Adrenal gland (tissue), 5 donors: ENCODE results near the gene AQP2.

Experiments used
- POLR2A ChIP-seq, 2 donors: fragments of 450-650 bp; IDR thresholded peaks; one replicate each; pipeline ENCODE4 v1.6.1; 2017; ENCODE audit warnings: antibody characterized with exemption in 2 of 2, mild to moderate bottlenecking in 2 of 2, moderate library complexity in 1 of 2
- TF ChIP-seq, protein P1 (sequence below), 6 experiments: fragments of 450-650 bp in 4 of 6; fragments of 200-600 bp in 2 of 6; sonication (generic) in 1 of 6; IDR thresholded peaks; 1 replicate in 5 of 6; 2 replicates in 1 of 6; pipeline versions ENCODE4 v1.5.1 to v1.8.0; 2016 to 2021; ENCODE audit warnings: antibody characterized with exemption in 6 of 6, mild to moderate bottlenecking in 2 of 6, moderate library complexity in 1 of 6
- donor health status: DM: no; HTN: no; CAD: no.

DNA sequence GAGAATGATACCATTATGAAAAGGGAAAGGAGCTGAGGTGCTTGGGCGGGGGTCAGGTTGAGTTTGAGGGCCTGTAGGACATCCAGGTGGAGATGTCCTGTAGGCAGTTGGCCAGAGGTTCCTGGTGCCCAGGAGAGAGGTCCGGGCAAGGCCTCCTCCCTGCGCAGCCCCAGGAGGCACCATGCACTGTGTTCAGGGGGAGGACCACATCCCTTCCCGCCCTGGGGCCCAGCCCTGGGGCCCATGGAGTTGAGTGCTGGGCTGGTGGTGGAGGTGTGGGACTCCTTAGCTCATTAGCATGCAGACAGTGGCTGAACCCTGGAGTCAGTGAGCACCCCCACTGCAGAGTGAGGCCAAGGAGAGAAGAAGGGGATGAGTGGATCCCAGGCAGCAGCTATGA is 41.2 kb upstream of the AQP2 start:
- TF ChIP-seq, protein P1, sequence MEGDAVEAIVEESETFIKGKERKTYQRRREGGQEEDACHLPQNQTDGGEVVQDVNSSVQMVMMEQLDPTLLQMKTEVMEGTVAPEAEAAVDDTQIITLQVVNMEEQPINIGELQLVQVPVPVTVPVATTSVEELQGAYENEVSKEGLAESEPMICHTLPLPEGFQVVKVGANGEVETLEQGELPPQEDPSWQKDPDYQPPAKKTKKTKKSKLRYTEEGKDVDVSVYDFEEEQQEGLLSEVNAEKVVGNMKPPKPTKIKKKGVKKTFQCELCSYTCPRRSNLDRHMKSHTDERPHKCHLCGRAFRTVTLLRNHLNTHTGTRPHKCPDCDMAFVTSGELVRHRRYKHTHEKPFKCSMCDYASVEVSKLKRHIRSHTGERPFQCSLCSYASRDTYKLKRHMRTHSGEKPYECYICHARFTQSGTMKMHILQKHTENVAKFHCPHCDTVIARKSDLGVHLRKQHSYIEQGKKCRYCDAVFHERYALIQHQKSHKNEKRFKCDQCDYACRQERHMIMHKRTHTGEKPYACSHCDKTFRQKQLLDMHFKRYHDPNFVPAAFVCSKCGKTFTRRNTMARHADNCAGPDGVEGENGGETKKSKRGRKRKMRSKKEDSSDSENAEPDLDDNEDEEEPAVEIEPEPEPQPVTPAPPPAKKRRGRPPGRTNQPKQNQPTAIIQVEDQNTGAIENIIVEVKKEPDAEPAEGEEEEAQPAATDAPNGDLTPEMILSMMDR (IDR thresholded peaks at IDR 0.05) = no peak
- TF ChIP-seq POLR2A (IDR thresholded peaks at IDR 0.05) = no peak
